Measurements from ENCODE around the gene ROBO1.

The ROBO1 gene

GRCh38 chr3:78846718-78847117 lies 921.1 kb downstream of the ROBO1 start:
- TF ChIP-seq CTCF (conservative IDR thresholded peaks at IDR 0.05; ENCODE audit: low read depth, low read length) = no peak
- peak; percentile 58 for DNase-seq (ENCODE audit: low read depth)

DNA sequence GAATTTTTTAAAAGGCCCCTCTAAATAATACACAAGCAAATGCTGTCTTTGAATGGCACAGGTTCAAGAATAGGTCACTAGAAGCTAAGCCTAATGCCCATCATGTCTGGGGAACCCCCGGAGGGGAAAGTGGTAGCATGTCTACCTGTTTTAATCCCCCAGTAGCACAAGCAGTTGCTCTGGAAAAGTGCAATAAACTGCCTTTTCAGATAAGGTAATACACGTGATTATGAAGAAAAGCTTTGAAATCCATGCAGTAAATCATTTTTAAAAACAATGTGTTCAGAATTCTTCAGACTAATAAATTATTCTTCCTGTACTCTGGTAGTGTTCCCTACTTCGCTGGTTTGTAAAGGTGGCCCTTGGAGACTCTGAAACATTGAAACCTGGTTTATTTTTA lies 922.2 kb downstream of the ROBO1 start:
- no peak overlapping the region for H3K4me3 ChIP-seq (ENCODE audit: low read depth, low read length)
- DNase-seq (ENCODE audit: low read depth) = no peak
- no peak for TF ChIP-seq CTCF (conservative IDR thresholded peaks at IDR 0.05; ENCODE audit: low read depth, low read length)

More at GRCh38 chr3:78846718-78847117, 921.1 kb downstream of the ROBO1 start:
- H3K4me3 ChIP-seq (ENCODE audit: low read depth, low read length) = no peak overlapping the region

GRCh38 chr3:78844307-78844706 lies 923.5 kb downstream of the ROBO1 start:
- TF ChIP-seq CTCF (conservative IDR thresholded peaks at IDR 0.05; ENCODE audit: low read depth, low read length) = no peak
- DNase-seq (ENCODE audit: low read depth) = no peak

DNA sequence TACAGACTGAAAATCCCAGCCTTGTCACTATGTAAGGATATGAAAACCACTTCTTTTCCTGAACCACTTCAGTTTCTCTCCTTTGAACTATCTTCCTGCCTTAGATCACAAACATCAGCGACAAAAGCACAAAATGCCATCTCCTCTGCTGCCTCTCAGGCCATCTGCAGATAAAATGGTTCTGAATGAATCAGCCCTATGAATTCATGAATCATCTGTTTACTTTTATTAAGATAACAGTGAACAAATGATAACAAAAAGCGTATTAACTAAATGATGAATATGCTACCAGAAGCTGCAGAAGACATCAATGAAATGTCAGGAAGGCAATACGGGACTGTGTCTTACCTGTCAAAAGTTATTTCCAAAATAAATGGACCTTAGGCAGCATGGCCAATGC lies 928.1 kb downstream of the ROBO1 start:
- no peak for DNase-seq (ENCODE audit: low read depth)
- TF ChIP-seq CTCF (conservative IDR thresholded peaks at IDR 0.05; ENCODE audit: low read depth, low read length) = no peak
- H3K4me3 ChIP-seq (ENCODE audit: low read depth, low read length) = no peak overlapping the region

More at GRCh38 chr3:78844307-78844706, 923.5 kb downstream of the ROBO1 start:
- H3K4me3 ChIP-seq (ENCODE audit: low read depth, low read length) = no peak overlapping the region

GRCh38 chr3:78838362-78838761 lies 929.4 kb downstream of the ROBO1 start:
- no peak overlapping the region for H3K4me3 ChIP-seq (ENCODE audit: low read depth, low read length)
- no peak for TF ChIP-seq CTCF (conservative IDR thresholded peaks at IDR 0.05; ENCODE audit: low read depth, low read length)
- DNase-seq (ENCODE audit: low read depth) = no peak

- TF ChIP-seq CTCF (conservative IDR thresholded peaks at IDR 0.05; ENCODE audit: low read depth, low read length) = no peak
- H3K4me3 ChIP-seq (ENCODE audit: low read depth, low read length) = no peak overlapping the region
- no peak for DNase-seq (ENCODE audit: low read depth)
Observed at GRCh38 chr3:78834910-78835309, 932.9 kb downstream of the ROBO1 start.

DNA sequence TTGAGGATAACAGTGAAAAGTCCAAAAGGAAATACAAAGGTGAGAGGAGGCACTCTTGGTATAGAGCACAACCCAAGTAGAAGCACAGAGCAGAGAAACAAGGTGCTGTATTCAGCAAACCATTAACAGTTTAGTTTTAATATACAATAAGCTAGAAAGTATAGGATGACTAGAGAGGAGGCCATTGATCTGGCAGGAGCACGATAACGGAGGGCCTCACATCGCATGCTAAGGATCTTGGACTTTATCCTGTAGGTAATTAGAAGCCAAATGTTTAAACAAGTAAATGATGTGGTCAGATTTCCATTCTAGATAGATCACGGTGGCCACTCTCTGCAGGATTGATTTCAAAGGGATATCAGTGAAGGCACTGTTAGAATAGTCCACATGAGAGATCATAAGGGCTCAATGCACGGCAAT lies 935.0 kb downstream of the ROBO1 start:
- no peak overlapping the region for H3K4me3 ChIP-seq (ENCODE audit: low read depth, low read length)
- DNase-seq (ENCODE audit: low read depth) = no peak
- TF ChIP-seq CTCF (conservative IDR thresholded peaks at IDR 0.05; ENCODE audit: low read depth, low read length) = no peak
